Esophagus muscularis mucosa (tissue), 4 donors: ENCODE data around the gene MTUS2. TPM values are rescaled to one million over a fixed set of nuclear protein-coding genes. Genes with fewer than 3 reads are reported as not detected.

Experiments
- DNase-seq: peaks from one replicate; pipeline ENCODE4 v3.0.0-alpha.2; 2017; ENCODE audit errors: extremely low spot score
- H3K27ac ChIP-seq, 4 donors: fragments of 200-600 bp; sonication (generic); replicated peaks in 1 of 4; 1 replicate in 3 of 4; 2 replicates in 1 of 4; pipeline ENCODE4 v1.5.1; 2016 to 2019; ENCODE audit warnings: mild to moderate bottlenecking in 1 of 4
- H3K27me3 ChIP-seq, 4 donors: fragments of 200-600 bp; sonication (generic); one replicate each; pipeline versions ENCODE4 v1.5.1 to v1.6.0; 2016 to 2019
- H3K36me3 ChIP-seq, 4 donors: fragments of 200-600 bp; sonication (generic); one replicate each; pipeline ENCODE4 v1.5.1; 2016 to 2019
- H3K4me1 ChIP-seq, 4 donors: fragments of 200-600 bp; sonication (generic); one replicate each; pipeline ENCODE4 v1.5.1; 2016 to 2019
- H3K4me3 ChIP-seq, 4 donors: fragments of 200-600 bp; sonication (generic); 1 replicate in 2 of 4; 2 replicates in 2 of 4; pipeline ENCODE4 v1.5.1; 2016 to 2019; ENCODE audit warnings: mild to moderate bottlenecking in 4 of 4, moderate library complexity in 1 of 4
- H3K9me3 ChIP-seq, 4 donors: fragments of 200-600 bp; sonication (generic); 1 replicate in 3 of 4; 2 replicates in 1 of 4; pipeline ENCODE4 v1.5.1; 2016 to 2019
- CTCF ChIP-seq, 3 experiments: fragments of 200-600 bp in 2 of 3; fragments of 450-650 bp in 1 of 3; sonication (generic) in 2 of 3; IDR thresholded peaks; one replicate each; pipeline ENCODE4 v1.5.1; 2017 to 2019; ENCODE audit warnings: antibody characterized with exemption in 3 of 3, mild to moderate bottlenecking in 2 of 3, moderate library complexity in 1 of 3
- EP300 ChIP-seq: sonication (generic); formaldehyde crosslinking; IDR thresholded peaks from one replicate; pipeline ENCODE4 v1.6.1; 2017; ENCODE audit warnings: antibody characterized with exemption
- POLR2A ChIP-seq: fragments of 450-650 bp; IDR thresholded peaks from one replicate; pipeline ENCODE4 v1.6.1; 2017; ENCODE audit warnings: antibody characterized with exemption, moderate library complexity, mild to moderate bottlenecking, low read depth
- POLR2AphosphoS5 ChIP-seq, 2 donors: sonication (generic); formaldehyde crosslinking; IDR thresholded peaks; one replicate each; pipeline ENCODE4 v1.6.1; 2017; ENCODE audit warnings: antibody characterized with exemption in 2 of 2
- WGBS: methylation state at CpG from one replicate; pipeline ENCODE4 v1.1.5; 2018; 5-methylcytosine and 5-hydroxymethylcytosine counted together
- intact Hi-C: fragments of 100-400 bp; cut with DNase I; formaldehyde crosslinking; loops from one replicate; pipeline ENCODE4 v1.15.1; 2023
- total RNA-seq, 4 donors: library from RNA; depleted of rRNA; stranded (reverse); fragments of >200 nt; gene quantifications; one replicate each; pipeline versions ENCODE4 v1.1.0 to v1.2.1, GENCODE V29; 2016

The MTUS2 gene
- total RNA-seq, 4 donors from 2014 or later: 7.1 to 46.2 (median 12.8) TPM

GRCh38 chr13:29418026-29418425 lies 597.9 kb downstream of the MTUS2 start:
- peaks cover 0 to 3% (median 0%) of the 10 kb centered on the region in 4 donors for H3K27me3 ChIP-seq
- no peaks in the 10 kb centered on the region for H3K36me3 ChIP-seq
- intact Hi-C loops: no loop called here
- no peaks in the 10 kb centered on the region for H3K9me3 ChIP-seq
- H3K27ac ChIP-seq: no peak overlapping the region
- no peak for TF ChIP-seq POLR2AphosphoS5 (IDR thresholded peaks at IDR 0.05)
- TF ChIP-seq EP300: no peak
- TF ChIP-seq CTCF (IDR thresholded peaks at IDR 0.05): no peak
- no peak for TF ChIP-seq POLR2A
- H3K4me1 ChIP-seq: no peaks in the 10 kb centered on the region
- DNase-seq: no peak
- 73% methylated on average over 3 of the region's 3 CpGs for WGBS
- H3K4me3 ChIP-seq: no peak overlapping the region

- H3K36me3 ChIP-seq: no peaks in the 10 kb centered on the region
- peaks cover 0 to 3% (median 0%) of the 10 kb centered on the region in 4 donors for H3K27me3 ChIP-seq
- H3K4me1 ChIP-seq: no peaks in the 10 kb centered on the region
- no peak overlapping the region for H3K27ac ChIP-seq
- no peak overlapping the region for H3K4me3 ChIP-seq
- no peak for DNase-seq
- WGBS: 65% methylated on average over 3 of the region's 3 CpGs
- H3K9me3 ChIP-seq: no peaks in the 10 kb centered on the region
- intact Hi-C loops: no loop called here
- TF ChIP-seq POLR2AphosphoS5 (IDR thresholded peaks at IDR 0.05): no peak
- no peak for TF ChIP-seq EP300
- TF ChIP-seq POLR2A: no peak
- no peak for TF ChIP-seq CTCF (IDR thresholded peaks at IDR 0.05)
Measured at GRCh38 chr13:29421118-29421517, 601.0 kb downstream of the MTUS2 start.

- Histone ChIP-seq H3K27me3 (peaks cover 0 to 3% (median 0%) of the 10 kb centered on the region in 4 donors), H3K4me3 (no peak overlapping the region), H3K27ac (no peak overlapping the region), H3K9me3 (no peaks in the 10 kb centered on the region), H3K4me1 (no peaks in the 10 kb centered on the region), H3K36me3 (no peaks in the 10 kb centered on the region)
- TF ChIP-seq EP300 (no peak), POLR2AphosphoS5 (IDR thresholded peaks at IDR 0.05) (no peak), CTCF (IDR thresholded peaks at IDR 0.05) (no peak), POLR2A (no peak)
- WGBS: 91% methylated on average over 5 of the region's 5 CpGs
- no peak for DNase-seq
- intact Hi-C loops: no loop called here
Measured at GRCh38 chr13:29422015-29422414, 601.9 kb downstream of the MTUS2 start.

GRCh38 chr13:29423050-29423449 lies 602.9 kb downstream of the MTUS2 start:
- H3K27ac ChIP-seq: no peak overlapping the region
- peaks cover 0 to 6% (median 0%) of the 10 kb centered on the region in 4 donors for H3K27me3 ChIP-seq
- no peak for DNase-seq
- H3K4me3 ChIP-seq: no peak overlapping the region
- TF ChIP-seq CTCF (IDR thresholded peaks at IDR 0.05): no peak
- no peak for TF ChIP-seq POLR2A
- no peak for TF ChIP-seq EP300
- TF ChIP-seq POLR2AphosphoS5 (IDR thresholded peaks at IDR 0.05): no peak
- intact Hi-C loops: no loop called here
- 90% methylated on average over 1 of the region's 1 CpG for WGBS
- no peaks in the 10 kb centered on the region for H3K9me3 ChIP-seq
- H3K36me3 ChIP-seq: no peaks in the 10 kb centered on the region
- H3K4me1 ChIP-seq: peaks cover 0 to 7% (median 5%) of the 10 kb centered on the region in 4 donors

- Histone ChIP-seq H3K27me3 (peaks cover 0 to 10% (median 0%) of the 10 kb centered on the region in 4 donors), H3K4me3 (peak overlapping the region; percentile 52 to 63 (median 59)), H3K36me3 (no peaks in the 10 kb centered on the region), H3K9me3 (no peaks in the 10 kb centered on the region), H3K27ac (peak overlapping the region; percentile 77 to 84 (median 80)), H3K4me1 (peaks cover 6 to 35% (median 22%) of the 10 kb centered on the region in 4 donors)
- TF ChIP-seq CTCF (IDR thresholded peaks at IDR 0.05) (no peak), POLR2AphosphoS5 (IDR thresholded peaks at IDR 0.05) (no peak), POLR2A (no peak), EP300 (no peak)
- intact Hi-C loops: loop anchor here (5.0 kb wide), 1 partner anchor 39 kb away; no protein-coding TSS in a partner anchor
- DNase-seq: no peak
- 12% methylated on average over 3 of the region's 3 CpGs for WGBS
Measured at GRCh38 chr13:29427937-29428309, 607.8 kb downstream of the MTUS2 start.
